Sigmoid colon (tissue), 4 donors: Measurements from ENCODE around the gene SNTG2.

ENCODE experiments used
- EP300 ChIP-seq, 4 donors: sonication (generic); formaldehyde crosslinking; IDR thresholded peaks; one replicate each; pipeline ENCODE4 v1.6.1; 2017; ENCODE audit warnings: antibody characterized with exemption in 4 of 4
- POLR2A ChIP-seq, 2 donors: fragments of 450-650 bp; IDR thresholded peaks; one replicate each; pipeline ENCODE4 v1.6.1; 2016; ENCODE audit warnings: antibody characterized with exemption in 2 of 2, mild to moderate bottlenecking in 2 of 2, moderate library complexity in 2 of 2

DNA sequence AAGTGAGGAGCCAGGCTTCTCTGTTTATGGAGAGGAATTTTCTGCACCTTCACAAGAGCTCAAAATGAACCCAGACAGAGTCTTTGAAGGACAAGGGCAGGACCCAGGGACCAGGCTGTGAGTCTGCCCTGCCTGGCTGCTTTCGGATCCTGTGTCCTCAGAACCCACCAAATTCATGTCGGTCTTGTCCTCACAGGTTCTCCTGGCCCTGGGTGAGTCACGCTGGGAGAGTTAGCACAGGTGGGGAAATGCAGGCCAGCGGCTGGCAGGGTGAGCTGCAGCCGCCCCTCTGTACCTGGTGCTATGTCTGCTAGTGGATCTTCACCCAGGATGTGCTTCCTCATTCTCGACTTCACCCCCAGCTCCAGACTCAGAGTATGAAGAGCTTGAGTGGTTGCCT, 426.8 kb downstream of the SNTG2 start:
- TF ChIP-seq POLR2A (IDR thresholded peaks at IDR 0.05) = no peak
- TF ChIP-seq EP300 (IDR thresholded peaks at IDR 0.05) = no peak
